H1 (cell line): ENCODE data around the gene PPP1R13B. TPM values are rescaled to one million over a fixed set of nuclear protein-coding genes. Genes with fewer than 3 reads are reported as not detected.

Source experiments
- CTCF ChIA-PET: fragments of 300-600 bp; sonication (Branson Sonifier 250); formaldehyde crosslinking; loops from one replicate; lab custom pipeline; 2021; ENCODE audit not compliant: partially characterized antibody; lab: Charles Lee
- POLR2A ChIA-PET: fragments of 300-600 bp; sonication (Branson Sonifier 250); formaldehyde crosslinking; loops from one replicate; lab custom pipeline; 2021; ENCODE audit warnings: inconsistent platforms; ENCODE audit not compliant: partially characterized antibody; lab: Charles Lee
- DNase-seq, 2 experiments: peaks; one replicate each; pipeline versions ENCODE4 v3.0.0 to v3.0.0-alpha.2; 2010 to 2022; ENCODE audit warnings: low spot score in 2 of 2, low read depth in 1 of 2, mixed read lengths in 1 of 2
- FAIRE-seq: peaks from 2 replicates; lab custom pipeline; 2011; peaks lifted over from hg19 to GRCh38; lab: Jason Lieb, UNC
- H2AFZ ChIP-seq: 2 replicates; pipeline ENCODE4 v1.8.1; 2012; ENCODE audit warnings: low read length, inconsistent platforms
- H2AK5ac ChIP-seq: 2 replicates; pipeline ENCODE4 v1.6.1; 2013; ENCODE audit warnings: low read depth, low read length
- H2BK120ac ChIP-seq: replicated peaks from 2 replicates; pipeline ENCODE3; 2013; ENCODE audit warnings: low read depth, low read length, inconsistent platforms
- H2BK12ac ChIP-seq: 2 replicates; pipeline ENCODE4 v1.6.1; 2013; ENCODE audit warnings: low read depth, low read length
- H2BK15ac ChIP-seq: 2 replicates; pipeline ENCODE4 v1.6.1; 2013; ENCODE audit warnings: low read length
- H2BK20ac ChIP-seq: 2 replicates; pipeline ENCODE4 v1.6.1; 2013; ENCODE audit warnings: low read length
- H2BK5ac ChIP-seq: 2 replicates; pipeline ENCODE4 v1.6.1; 2013; ENCODE audit warnings: low read depth, low read length
- H3K14ac ChIP-seq: 2 replicates; pipeline ENCODE4 v1.6.1; 2013; ENCODE audit warnings: inconsistent platforms; ENCODE audit not compliant: insufficient read length
- H3K18ac ChIP-seq: 2 replicates; pipeline ENCODE4 v1.6.1; 2013; ENCODE audit warnings: low read length; ENCODE audit errors: extremely low read depth
- H3K23ac ChIP-seq: 2 replicates; pipeline ENCODE4 v1.6.1; 2013; ENCODE audit warnings: inconsistent platforms; ENCODE audit not compliant: insufficient read length
- H3K23me2 ChIP-seq: 2 replicates; pipeline ENCODE4 v1.6.1; 2013; ENCODE audit warnings: low read depth, low read length
- H3K27ac ChIP-seq: 2 replicates; pipeline ENCODE4 v1.6.1; 2011; ENCODE audit warnings: low read depth, low read length, inconsistent platforms
- H3K27me3 ChIP-seq, 4 experiments: replicated peaks in 1 of 4; 1 replicate in 1 of 4; 2 replicates in 3 of 4; pipeline versions ENCODE4 v1.6.1 to v1.8.1; 2011 to 2013; ENCODE audit warnings: low read length in 3 of 4, mild to moderate bottlenecking in 3 of 4, inconsistent platforms in 2 of 4, mixed read lengths in 2 of 4, moderate library complexity in 1 of 4; ENCODE audit not compliant: control insufficient read depth in 3 of 4, insufficient read depth in 3 of 4; ENCODE audit errors: extremely low read depth in 1 of 4
- H3K36me3 ChIP-seq, 4 experiments: 2 replicates each; pipeline versions ENCODE4 v1.6.1 to v1.8.1; 2011 to 2013; ENCODE audit warnings: mild to moderate bottlenecking in 4 of 4, low read length in 3 of 4, moderate library complexity in 2 of 4, control low read depth in 1 of 4, inconsistent platforms in 1 of 4; ENCODE audit not compliant: insufficient read depth in 4 of 4, control insufficient read depth in 2 of 4
- H3K4ac ChIP-seq: replicated peaks from 2 replicates; pipeline ENCODE3; 2013; ENCODE audit warnings: low read length, low read depth, mixed read lengths, inconsistent platforms; ENCODE audit not compliant: insufficient read length
- H3K4me1 ChIP-seq, 4 experiments: replicated peaks in 1 of 4; 1 replicate in 1 of 4; 2 replicates in 3 of 4; pipeline versions ENCODE4 v1.6.1 to v1.8.1; 2011 to 2013; ENCODE audit warnings: low read length in 3 of 4, inconsistent platforms in 2 of 4, mixed read lengths in 1 of 4; ENCODE audit not compliant: insufficient read depth in 4 of 4, control insufficient read depth in 3 of 4
- H3K4me2 ChIP-seq, 2 experiments: 2 replicates each; pipeline versions ENCODE4 v1.6.1 to v1.8.1; 2011 to 2013; ENCODE audit warnings: low read depth in 2 of 2, low read length in 2 of 2, control low read depth in 1 of 2, inconsistent platforms in 1 of 2, mild to moderate bottlenecking in 1 of 2; ENCODE audit not compliant: insufficient read depth in 1 of 2
- H3K4me3 ChIP-seq, 4 experiments: fragments of 200-600, 300-600 bp in 1 of 4; sonication (generic), shearing (Covaris generic), sonication (Bioruptor Twin) in 1 of 4; 2 replicates each; pipeline versions ENCODE4 v1.5.1 to v1.8.1; 2011 to 2016; ENCODE audit warnings: low read length in 4 of 4, low read depth in 3 of 4, control low read depth in 2 of 4, inconsistent platforms in 2 of 4, mild to moderate bottlenecking in 2 of 4, mixed read lengths in 1 of 4, moderate library complexity in 1 of 4; ENCODE audit not compliant: insufficient read depth in 2 of 4; ENCODE audit errors: extremely low read depth in 1 of 4
- H3K56ac ChIP-seq: replicated peaks from 2 replicates; pipeline ENCODE3; 2013; ENCODE audit warnings: low read depth, mild to moderate bottlenecking, mixed read lengths, low read length, inconsistent platforms; ENCODE audit not compliant: insufficient read length
- H3K79me1 ChIP-seq: 2 replicates; pipeline ENCODE4 v1.6.1; 2013; ENCODE audit warnings: low read depth, low read length, control low read depth
- H3K79me2 ChIP-seq, 2 experiments: 2 replicates each; pipeline versions ENCODE4 v1.6.1 to v1.8.1; 2012 to 2013; ENCODE audit warnings: low read length in 2 of 2, mild to moderate bottlenecking in 2 of 2, inconsistent platforms in 1 of 2; ENCODE audit not compliant: insufficient read depth in 2 of 2, control insufficient read depth in 1 of 2
- H3K9ac ChIP-seq, 4 experiments: replicated peaks in 1 of 4; 1 replicate in 1 of 4; 2 replicates in 3 of 4; pipeline versions ENCODE4 v1.6.1 to v1.8.1; 2011 to 2013; ENCODE audit warnings: low read depth in 3 of 4, low read length in 3 of 4, control low read depth in 2 of 4, mild to moderate bottlenecking in 2 of 4, moderate library complexity in 2 of 4, inconsistent platforms in 1 of 4; ENCODE audit errors: extremely low read depth in 1 of 4
- H3K9me3 ChIP-seq, 2 experiments: 2 replicates each; pipeline versions ENCODE4 v1.6.1 to v1.8.1; 2012 to 2013; ENCODE audit warnings: mild to moderate bottlenecking in 2 of 2, moderate library complexity in 2 of 2, control low read depth in 1 of 2, inconsistent platforms in 1 of 2, low read depth in 1 of 2, low read length in 1 of 2, mixed read lengths in 1 of 2; ENCODE audit not compliant: insufficient read depth in 2 of 2
- H4K20me1 ChIP-seq, 2 experiments: replicated peaks in 1 of 2; 2 replicates each; pipeline versions ENCODE3 to v1.8.1; 2011 to 2013; ENCODE audit warnings: inconsistent platforms in 2 of 2, low read length in 2 of 2, mild to moderate bottlenecking in 1 of 2; ENCODE audit not compliant: insufficient read depth in 2 of 2, control insufficient read depth in 1 of 2
- H4K5ac ChIP-seq: 2 replicates; pipeline ENCODE4 v1.6.1; 2013; ENCODE audit warnings: low read length, low read depth, mixed read lengths, inconsistent platforms; ENCODE audit not compliant: insufficient read length
- H4K8ac ChIP-seq: 2 replicates; pipeline ENCODE4 v1.8.0; 2013; ENCODE audit warnings: mild to moderate bottlenecking, moderate library complexity, low read length, inconsistent platforms; ENCODE audit not compliant: insufficient read depth; ENCODE audit errors: extremely low read depth
- H4K91ac ChIP-seq: replicated peaks from 2 replicates; pipeline ENCODE3; 2013; ENCODE audit warnings: low read length, mixed read lengths, inconsistent platforms; ENCODE audit not compliant: insufficient read length
- BRCA1 ChIP-seq: IDR thresholded peaks from 2 replicates; pipeline ENCODE4 v1.6.1; 2012; ENCODE audit warnings: low read depth, low read length, improper control_type of control experiment
- CTCF ChIP-seq, 3 experiments: IDR thresholded peaks; 1 replicate in 2 of 3; 2 replicates in 1 of 3; pipeline versions ENCODE4 v1.5.1 to v1.6.1; 2011; ENCODE audit warnings: low read length in 3 of 3, mild to moderate bottlenecking in 3 of 3, inconsistent platforms in 2 of 3, low read depth in 1 of 3, moderate library complexity in 1 of 3; ENCODE audit not compliant: insufficient read depth in 1 of 3; ENCODE audit errors: control extremely low read depth in 1 of 3
- GTF2F1 ChIP-seq: IDR thresholded peaks from 2 replicates; pipeline ENCODE4 v1.6.1; 2012; ENCODE audit warnings: low read depth, low read length, improper control_type of control experiment, borderline replicate concordance
- HDAC6 ChIP-seq: IDR thresholded peaks from one replicate; pipeline ENCODE4 v1.7.1; 2012; ENCODE audit warnings: low read depth, mild to moderate bottlenecking, inconsistent platforms, low read length, moderate library complexity
- RAD21 ChIP-seq, 2 experiments: IDR thresholded peaks in 1 of 2; conservative IDR thresholded peaks in 1 of 2; 2 replicates each; pipeline ENCODE4 v1.6.1; 2011; ENCODE audit warnings: low read depth in 2 of 2, low read length in 2 of 2, improper control_type of control experiment in 1 of 2, inconsistent platforms in 1 of 2, mild to moderate bottlenecking in 1 of 2, moderate library complexity in 1 of 2
- SUZ12 ChIP-seq: fragments of 200-600 bp; sonication (generic); IDR thresholded peaks from 2 replicates; pipeline ENCODE4 v1.6.1; 2012; ENCODE audit warnings: mild to moderate bottlenecking, inconsistent platforms, low read length, moderate library complexity, mixed read lengths
- TAF1 ChIP-seq: IDR thresholded peaks from 2 replicates; pipeline ENCODE4 v1.6.1; 2011; ENCODE audit warnings: mild to moderate bottlenecking, low read depth, low read length
- USF2 ChIP-seq: IDR thresholded peaks from 2 replicates; pipeline ENCODE4 v1.6.1; 2011; ENCODE audit warnings: low read length, improper control_type of control experiment
- WGBS, 2 experiments: shearing (Covaris generic) in 1 of 2; methylation state at CpG; one replicate each; pipeline versions ENCODE4 v1.1.6 to v1.1.7; 2013 to 2015; ENCODE audit warnings: low lambda C conversion rate in 2 of 2, mixed read lengths in 2 of 2, inconsistent platforms in 1 of 2, low coverage in 1 of 2, missing lambda C conversion rate in 1 of 2; ENCODE audit not compliant: insufficient replicate concordance in 2 of 2, insufficient coverage in 1 of 2, insufficient read length in 1 of 2; ENCODE audit errors: extremely low coverage in 1 of 2, missing lambda C conversion rate in 1 of 2; 5-methylcytosine and 5-hydroxymethylcytosine counted together
- polyA plus RNA-seq, 7 experiments: library from polyadenylated mRNA; depleted of rRNA in 3 of 7; stranded (reverse) in 5 of 7; unstranded in 2 of 7; fragments of >200 nt in 5 of 7; fragments of 200-250 nt in 2 of 7; gene quantifications; 1 replicate in 5 of 7; 2 replicates in 1 of 7; 4 replicates in 1 of 7; pipeline versions ENCODE4 v1.2.1 to v1.2.3, GENCODE V29; 2011 to 2013; ENCODE audit warnings: missing spikeins in 2 of 7, mixed read lengths in 2 of 7
- total RNA-seq: library from RNA; stranded (reverse); fragmentation: NEBNext Ultra II Directional; extraction: Animal tissue kit (Norgen Biotek cat#: 25700); gene quantifications from 2 replicates; pipeline ENCODE4 v1.2.1, GENCODE V29; 2021

The PPP1R13B gene
- total and polyA plus RNA-seq, 2 of the 8 experiments (the other 6 are each of a cell fraction or from before 2014, with no cell fraction given) = 2.6 to 8.9 TPM

- H4K5ac ChIP-seq = no peak overlapping the region
- peaks cover 0 to 41% of the 10 kb centered on the region in 2 experiments; a peak in 2 of 4 replicates for H3K79me2 ChIP-seq
- no peak overlapping the region for H3K27ac ChIP-seq
- H3K14ac ChIP-seq = no peak overlapping the region
- no peak overlapping the region for H3K4me3 ChIP-seq
- no peak overlapping the region for H4K91ac ChIP-seq
- peaks cover 4 to 19% (median 10%) of the 10 kb centered on the region in 4 experiments; a peak in 6 of 8 replicates for H3K36me3 ChIP-seq
- POLR2A ChIA-PET = interaction anchor here (1.4 to 2.4 kb wide), 3 partner anchors 9 to 21 kb away, joined by 3 to 9 read pairs (median 5); partner anchors contain the start of genes XRCC3 and ZFYVE21
- no peak overlapping the region for H2AK5ac ChIP-seq
- H2BK20ac ChIP-seq = no peak overlapping the region
- WGBS, 2 experiments = 92% methylated on average over 29 of the region's 29 CpGs; no CpG with 5 or more reads in 1 of the 2 experiments
- H4K8ac ChIP-seq = no peak overlapping the region; the same call in 1 of the 2 replicates
- H3K18ac ChIP-seq = no peak overlapping the region
- DNase-seq = no peak
- no peaks in the 10 kb centered on the region for H3K27me3 ChIP-seq
- no peak overlapping the region for H2AFZ ChIP-seq
- H4K20me1 ChIP-seq = peaks cover 15 to 24% of the 10 kb centered on the region in 2 experiments
- H2BK120ac ChIP-seq = no peak overlapping the region
- H3K9me3 ChIP-seq = no peaks in the 10 kb centered on the region
- H2BK15ac ChIP-seq = no peak overlapping the region
- H3K4me1 ChIP-seq = peaks cover 0 to 3% (median 0%) of the 10 kb centered on the region in 4 experiments; a peak in 1 of 7 replicates
- H2BK12ac ChIP-seq = no peak overlapping the region
- CTCF ChIA-PET = no interaction called here
- H3K9ac ChIP-seq = no peak overlapping the region
- H3K56ac ChIP-seq = peak overlapping the region; percentile 30
- no peak overlapping the region for H3K4me2 ChIP-seq
- no peak overlapping the region for H2BK5ac ChIP-seq
- no peak overlapping the region for H3K23ac ChIP-seq
- no peak overlapping the region for H3K4ac ChIP-seq
- H3K79me1 ChIP-seq = peaks cover 14% of the 10 kb centered on the region
- no peaks in the 10 kb centered on the region for H3K23me2 ChIP-seq
- FAIRE-seq = no peak
- no peak for TF ChIP-seq GTF2F1
- TF ChIP-seq SUZ12 = no peak
- TF ChIP-seq HDAC6 = no peak
- no peak for TF ChIP-seq CTCF (IDR thresholded peaks at IDR 0.05; ENCODE audit: control extremely low read depth in 1 of 3, insufficient read depth in 1 of 3, low read depth in 1 of 3, low read length in 3 of 3)
- TF ChIP-seq TAF1 = no peak
- TF ChIP-seq BRCA1 = no peak
- TF ChIP-seq RAD21 (IDR thresholded peaks at IDR 0.05 in 1 of 2, conservative IDR thresholded peaks at IDR 0.05 in 1 of 2; ENCODE audit: low read depth in 2 of 2, low read length in 2 of 2) = no peak
- no peak for TF ChIP-seq USF2
Measured at GRCh38 chr14:103725001-103725682, 122.2 kb downstream of the PPP1R13B start.
